Fibroblast of lung (primary cell): ENCODE measurements around the gene CFL2. TPM values are rescaled to one million over a fixed set of nuclear protein-coding genes. Genes with fewer than 3 reads are reported as not detected.

Experiments
- DNase-seq, 2 donors: peaks; one replicate each; pipeline versions ENCODE4 v3.0.0 to v3.0.0-alpha.2; 2010; ENCODE audit warnings: low read depth in 2 of 2
- H2AFZ ChIP-seq: 2 replicates; pipeline ENCODE4 v1.5.1; 2012; ENCODE audit warnings: low read length, control low read depth, inconsistent platforms
- H3K27ac ChIP-seq: 2 replicates; pipeline ENCODE4 v1.5.1; 2011; ENCODE audit warnings: low read length, control low read depth; ENCODE audit not compliant: insufficient read depth
- H3K27me3 ChIP-seq: 2 replicates; pipeline ENCODE4 v1.5.1; 2011; ENCODE audit warnings: mild to moderate bottlenecking, low read length; ENCODE audit not compliant: control insufficient read depth, insufficient read depth
- H3K36me3 ChIP-seq: 2 replicates; pipeline ENCODE4 v1.5.1; 2011; ENCODE audit warnings: low read length; ENCODE audit not compliant: control insufficient read depth, insufficient read depth
- H3K4me1 ChIP-seq: 2 replicates; pipeline ENCODE4 v1.5.1; 2011; ENCODE audit warnings: low read length; ENCODE audit not compliant: control insufficient read depth, insufficient read depth; ENCODE audit errors: extremely low read depth
- H3K4me2 ChIP-seq: 2 replicates; pipeline ENCODE4 v1.5.1; 2011; ENCODE audit warnings: low read length, control low read depth; ENCODE audit not compliant: insufficient read depth; ENCODE audit errors: extremely low read depth
- H3K4me3 ChIP-seq, 4 experiments: fragments of 200-600 bp in 1 of 4; sonication (generic) in 1 of 4; replicated peaks in 1 of 4; 2 replicates each; pipeline ENCODE4 v1.5.1; 2011 to 2016; ENCODE audit warnings: low read length in 4 of 4, low read depth in 3 of 4, mild to moderate bottlenecking in 3 of 4, control low read depth in 2 of 4, inconsistent platforms in 1 of 4, mixed read lengths in 1 of 4; ENCODE audit not compliant: insufficient read depth in 1 of 4; ENCODE audit errors: control extremely low read depth in 1 of 4
- H3K79me2 ChIP-seq: 2 replicates; pipeline ENCODE4 v1.5.1; 2012; ENCODE audit warnings: mild to moderate bottlenecking, low read length, inconsistent platforms; ENCODE audit not compliant: control insufficient read depth, insufficient read depth
- H3K9ac ChIP-seq: 2 replicates; pipeline ENCODE4 v1.5.1; 2011; ENCODE audit warnings: mild to moderate bottlenecking, low read length, control low read depth; ENCODE audit not compliant: insufficient read depth
- H3K9me3 ChIP-seq: 2 replicates; pipeline ENCODE4 v1.5.1; 2012; ENCODE audit warnings: low read depth, low read length; ENCODE audit not compliant: control insufficient read depth, insufficient read depth
- H4K20me1 ChIP-seq: 2 replicates; pipeline ENCODE4 v1.5.1; 2011; ENCODE audit warnings: low read length; ENCODE audit not compliant: control insufficient read depth, insufficient read depth; ENCODE audit errors: extremely low read depth
- CTCF ChIP-seq, 2 donors: IDR thresholded peaks in 1 of 2; conservative IDR thresholded peaks in 1 of 2; 1 replicate in 1 of 2; 2 replicates in 1 of 2; pipeline ENCODE4 v1.5.1; 2011 to 2012; ENCODE audit warnings: low read length in 2 of 2, control low read depth in 1 of 2, inconsistent platforms in 1 of 2, low read depth in 1 of 2, mild to moderate bottlenecking in 1 of 2
- EZH2 ChIP-seq: IDR thresholded peaks from 2 replicates; pipeline ENCODE4 v1.5.1; 2012; ENCODE audit warnings: low read length, control low read depth, mild to moderate bottlenecking; ENCODE audit errors: missing control alignments
- polyA plus RNA-seq, 2 donors: library from polyadenylated mRNA; depleted of rRNA in 1 of 2; stranded (reverse) in 1 of 2; unstranded in 1 of 2; fragments of >200 nt; gene quantifications; 2 replicates each; pipeline ENCODE4 v1.2.1, GENCODE V29; 2011 to 2012; ENCODE audit warnings: missing spikeins in 1 of 2
- total RNA-seq: library from RNA; depleted of rRNA; stranded (reverse); fragments of >200 nt; gene quantifications from 2 replicates; pipeline ENCODE4 v1.2.1, GENCODE V29; 2014

Gene CFL2
- total and polyA plus RNA-seq, 2 donors (not counting 1 experiment from before 2014, with no cell fraction given), result 147 to 362 TPM

GRCh38 chr14:34693228-34693939 lies 21.0 kb downstream of the CFL2 start:
- H3K9me3 ChIP-seq, result no peaks in the 10 kb centered on the region
- no peaks in the 10 kb centered on the region for H3K4me1 ChIP-seq
- peak overlapping the region; percentile 2 for H2AFZ ChIP-seq
- no peaks in the 10 kb centered on the region for H3K36me3 ChIP-seq
- H3K4me3 ChIP-seq, result peak overlapping the region in 1 of 4 experiments; percentile 28
- DNase-seq, result no peak
- H3K9ac ChIP-seq, result no peak overlapping the region
- H3K4me2 ChIP-seq, result peak overlapping the region; percentile 44
- TF ChIP-seq CTCF (conservative IDR thresholded peaks at IDR 0.05 in 1 of 2, IDR thresholded peaks at IDR 0.05 in 1 of 2; ENCODE audit: low read depth in 1 of 2, low read length in 2 of 2), result no peak
- TF ChIP-seq EZH2, result no peak
- H3K27ac ChIP-seq, result no peak overlapping the region
- H3K79me2 ChIP-seq, result no peaks in the 10 kb centered on the region
- H4K20me1 ChIP-seq, result no peaks in the 10 kb centered on the region
- H3K27me3 ChIP-seq, result no peaks in the 10 kb centered on the region

- Histone ChIP-seq H3K27me3 (no peaks in the 10 kb centered on the region), H3K27ac (no peak overlapping the region), H4K20me1 (no peaks in the 10 kb centered on the region), H2AFZ (peak overlapping the region; percentile 2), H3K9me3 (no peaks in the 10 kb centered on the region), H3K79me2 (no peaks in the 10 kb centered on the region), H3K9ac (no peak overlapping the region), H3K4me2 (peak overlapping the region; percentile 44), H3K4me3 (peak overlapping the region in 1 of 4 experiments; percentile 28), H3K4me1 (no peaks in the 10 kb centered on the region), H3K36me3 (no peaks in the 10 kb centered on the region)
- DNase-seq, result no peak
- no peak for TF ChIP-seq EZH2
- TF ChIP-seq CTCF (conservative IDR thresholded peaks at IDR 0.05 in 1 of 2, IDR thresholded peaks at IDR 0.05 in 1 of 2; ENCODE audit: low read depth in 1 of 2, low read length in 2 of 2), result no peak
Measured at GRCh38 chr14:34692898-34693227, 21.5 kb downstream of the CFL2 start.

- TF ChIP-seq CTCF (conservative IDR thresholded peaks at IDR 0.05 in 1 of 2, IDR thresholded peaks at IDR 0.05 in 1 of 2; ENCODE audit: low read depth in 1 of 2, low read length in 2 of 2) (no peak), EZH2 (no peak)
- H3K9me3 ChIP-seq, result no peaks in the 10 kb centered on the region
- no peak overlapping the region for H3K4me3 ChIP-seq
- H3K4me2 ChIP-seq, result no peak overlapping the region
- H3K36me3 ChIP-seq, result no peaks in the 10 kb centered on the region
- no peaks in the 10 kb centered on the region for H3K79me2 ChIP-seq
- no peaks in the 10 kb centered on the region for H3K27me3 ChIP-seq
- no peaks in the 10 kb centered on the region for H3K4me1 ChIP-seq
- DNase-seq, result peak in 1 of 2 donors; percentile 17
- H2AFZ ChIP-seq, result no peak overlapping the region
- H3K9ac ChIP-seq, result no peak overlapping the region
- H4K20me1 ChIP-seq, result no peaks in the 10 kb centered on the region
- H3K27ac ChIP-seq, result no peak overlapping the region
Measured at GRCh38 chr14:34692348-34692747, 22.0 kb downstream of the CFL2 start.
